Measurements from ENCODE around the gene RWDD3. TPM values are rescaled to one million over a fixed set of nuclear protein-coding genes. Genes with fewer than 3 reads are reported as not detected.

The RWDD3 gene, protein sequence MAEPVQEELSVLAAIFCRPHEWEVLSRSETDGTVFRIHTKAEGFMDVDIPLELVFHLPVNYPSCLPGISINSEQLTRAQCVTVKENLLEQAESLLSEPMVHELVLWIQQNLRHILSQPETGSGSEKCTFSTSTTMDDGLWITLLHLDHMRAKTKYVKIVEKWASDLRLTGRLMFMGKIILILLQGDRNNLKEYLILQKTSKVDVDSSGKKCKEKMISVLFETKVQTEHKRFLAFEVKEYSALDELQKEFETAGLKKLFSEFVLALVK
- 9.4 to 11.7 TPM (median 10.8 TPM) in 5 replicates for total RNA-seq (2022; extraction: Qiagen RNA extraction)

GRCh38 chr1:95233737-95234500 is at the start of gene RWDD3:
RWDD3 (plus strand) TSS chr1:95234210; CDS start chr1:95234231, 21 bp downstream.

Other genes with a start within 250 kb of the RWDD3 start
- 4.0 to 8.4 TPM (median 7.3 TPM) in 5 replicates for gene ALG14, start 161.3 kb upstream of the RWDD3 start, total RNA-seq (2022; extraction: Qiagen RNA extraction)
- 7.2 to 13.5 TPM (median 10.6 TPM) in 5 replicates for gene TLCD4, start 116.9 kb upstream of the RWDD3 start, total RNA-seq (2022; extraction: Qiagen RNA extraction)

All from A549 treated with CORT108297 at 1 μM for 4 hours (cell line).